GM18517 (cell line): ENCODE data around the gene SHANK3.

Experiments used
- ATAC-seq: cut with Tn5 transposase; IDR thresholded peaks from one replicate; pipeline ENCODE4 v1.9.1; 2021; ENCODE audit warnings: mild to moderate bottlenecking, moderate library complexity; ENCODE audit not compliant: unreplicated experiment

Gene SHANK3

GRCh38 chr22:50677493-50678217 is 5.0 kb downstream of the SHANK3 start:
- no peak for ATAC-seq

GRCh38 chr22:50678218-50678650 is 5.6 kb downstream of the SHANK3 start:
- ATAC-seq, result no peak

- no peak for ATAC-seq
Measured at GRCh38 chr22:50678651-50679521, 6.3 kb downstream of the SHANK3 start.

GRCh38 chr22:50683086-50683993 is 10.7 kb downstream of the SHANK3 start:
- ATAC-seq, result no peak

- no peak for ATAC-seq
Measured at GRCh38 chr22:50683994-50684371, 11.4 kb downstream of the SHANK3 start.

GRCh38 chr22:50684501-50684900 is 11.9 kb downstream of the SHANK3 start:
- no peak for ATAC-seq

- ATAC-seq, result no peak
Measured at GRCh38 chr22:50684986-50685385, 12.4 kb downstream of the SHANK3 start.

GRCh38 chr22:50686794-50687193 is 14.2 kb downstream of the SHANK3 start:
- ATAC-seq, result no peak

GRCh38 chr22:50687829-50688228 is 15.2 kb downstream of the SHANK3 start:
- ATAC-seq, result no peak

- ATAC-seq, result no peak
Measured at GRCh38 chr22:50688448-50688847, 15.8 kb downstream of the SHANK3 start.

GRCh38 chr22:50691521-50691920 is 18.9 kb downstream of the SHANK3 start:
- no peak for ATAC-seq

GRCh38 chr22:50693462-50693861 is 20.8 kb downstream of the SHANK3 start:
- no peak for ATAC-seq

GRCh38 chr22:50694099-50694605 is 21.5 kb downstream of the SHANK3 start:
- no peak for ATAC-seq

GRCh38 chr22:50694766-50695420 is 22.3 kb downstream of the SHANK3 start:
- no peak for ATAC-seq

- no peak for ATAC-seq
Measured at GRCh38 chr22:50695421-50696250, 23.0 kb downstream of the SHANK3 start.

GRCh38 chr22:50696251-50696798 is 23.7 kb downstream of the SHANK3 start:
- ATAC-seq, result no peak

GRCh38 chr22:50696799-50697561 is 24.4 kb downstream of the SHANK3 start:
- ATAC-seq, result no peak
